ENCODE measurements around the gene LARP7.
"Not testable (repeated sequence)": the region's sequence is repeated elsewhere in the genome, so short reads cannot be mapped to it uniquely, and the experiment has no call there.

LARP7 gene

GRCh38 chr4:112594993-112595392 is 42.0 kb upstream of the LARP7 start:
- Histone ChIP-seq H3K27me3 (no peaks in the 10 kb centered on the region), H3K9me3 (peaks cover 0 to 4% (median 0%) of the 10 kb centered on the region in 3 donors), H3K4me1 (no peaks in the 10 kb centered on the region), H3K4me3 (no peak overlapping the region), H3K27ac (no peak overlapping the region), H3K36me3 (no peaks in the 10 kb centered on the region)
- intact Hi-C loops (cut with DNase I; ENCODE audit: low total_unique reads): no loop called here
- no peak for TF ChIP-seq CTCF (IDR thresholded peaks at IDR 0.05)
- no peak for DNase-seq

- TF ChIP-seq CTCF (IDR thresholded peaks at IDR 0.05): peak; percentile 47 to 56
- intact Hi-C loops (cut with DNase I; ENCODE audit: low total_unique reads): loop anchor here (10.0 kb wide), 2 partner anchors 280 to 510 kb away; no protein-coding TSS in a partner anchor
- H3K9me3 ChIP-seq: no peaks in the 10 kb centered on the region
- H3K4me1 ChIP-seq: no peaks in the 10 kb centered on the region
- no peak overlapping the region for H3K27ac ChIP-seq
- no peak for DNase-seq
- H3K36me3 ChIP-seq: peaks cover 0 to 8% (median 0%) of the 10 kb centered on the region in 3 donors
- H3K27me3 ChIP-seq: no peaks in the 10 kb centered on the region
- H3K4me3 ChIP-seq: no peak overlapping the region
Measured at GRCh38 chr4:112604589-112604988, 32.4 kb upstream of the LARP7 start.

GRCh38 chr4:112612814-112613213 is 24.1 kb upstream of the LARP7 start:
- DNase-seq; intact Hi-C loops (cut with DNase I; ENCODE audit: low total_unique reads); H3K4me3 ChIP-seq; H3K9me3 ChIP-seq; H3K36me3 ChIP-seq; H3K27me3 ChIP-seq; H3K27ac ChIP-seq; H3K4me1 ChIP-seq: not testable (repeated sequence)

- no peak for DNase-seq
- TF ChIP-seq CTCF (IDR thresholded peaks at IDR 0.05): no peak
- no peaks in the 10 kb centered on the region for H3K4me1 ChIP-seq
- H3K4me3 ChIP-seq: no peak overlapping the region
- peaks cover 0 to 10% (median 0%) of the 10 kb centered on the region in 3 donors for H3K36me3 ChIP-seq
- H3K27ac ChIP-seq: no peak overlapping the region
- H3K27me3 ChIP-seq: no peaks in the 10 kb centered on the region
- intact Hi-C loops (cut with DNase I; ENCODE audit: low total_unique reads): no loop called here
- H3K9me3 ChIP-seq: no peaks in the 10 kb centered on the region
Measured at GRCh38 chr4:112616984-112617383, 20.0 kb upstream of the LARP7 start.

- Histone ChIP-seq H3K27me3 (no peaks in the 10 kb centered on the region), H3K4me1 (no peaks in the 10 kb centered on the region), H3K4me3 (no peak overlapping the region), H3K9me3 (no peaks in the 10 kb centered on the region), H3K27ac (no peak overlapping the region), H3K36me3 (peaks cover 0 to 11% (median 0%) of the 10 kb centered on the region in 3 donors)
- intact Hi-C loops (cut with DNase I; ENCODE audit: low total_unique reads): no loop called here
- no peak for DNase-seq
- TF ChIP-seq CTCF (IDR thresholded peaks at IDR 0.05): no peak
Measured at GRCh38 chr4:112626228-112626627, 10.7 kb upstream of the LARP7 start.

- no peak for DNase-seq
- intact Hi-C loops (cut with DNase I; ENCODE audit: low total_unique reads): loop anchor here (5.0 kb wide), 2 partner anchors 129 to 304 kb away; no protein-coding TSS in a partner anchor
Measured at GRCh38 chr4:112633477-112634235, 3.3 kb upstream of the LARP7 start.

More at GRCh38 chr4:112633477-112634235, 3.3 kb upstream of the LARP7 start:
- peaks cover 0 to 16% (median 12%) of the 10 kb centered on the region in 4 donors for H3K4me1 ChIP-seq
- no peak overlapping the region for H3K27ac ChIP-seq
- peaks cover 0 to 7% (median 0%) of the 10 kb centered on the region in 3 donors for H3K36me3 ChIP-seq
- no peak overlapping the region for H3K4me3 ChIP-seq
- no peaks in the 10 kb centered on the region for H3K9me3 ChIP-seq
- H3K27me3 ChIP-seq: no peaks in the 10 kb centered on the region
- TF ChIP-seq CTCF (IDR thresholded peaks at IDR 0.05): peak; percentile 39 to 44
